ENCODE data around the gene CLINT1. TPM values are rescaled to one million over a fixed set of nuclear protein-coding genes. Genes with fewer than 3 reads are reported as not detected.

CLINT1 gene
- total and polyA plus RNA-seq, 2 of the 13 experiments (the other 11 are each of a cell fraction or from before 2014, with no cell fraction given), result 64.0 to 104 TPM

DNA sequence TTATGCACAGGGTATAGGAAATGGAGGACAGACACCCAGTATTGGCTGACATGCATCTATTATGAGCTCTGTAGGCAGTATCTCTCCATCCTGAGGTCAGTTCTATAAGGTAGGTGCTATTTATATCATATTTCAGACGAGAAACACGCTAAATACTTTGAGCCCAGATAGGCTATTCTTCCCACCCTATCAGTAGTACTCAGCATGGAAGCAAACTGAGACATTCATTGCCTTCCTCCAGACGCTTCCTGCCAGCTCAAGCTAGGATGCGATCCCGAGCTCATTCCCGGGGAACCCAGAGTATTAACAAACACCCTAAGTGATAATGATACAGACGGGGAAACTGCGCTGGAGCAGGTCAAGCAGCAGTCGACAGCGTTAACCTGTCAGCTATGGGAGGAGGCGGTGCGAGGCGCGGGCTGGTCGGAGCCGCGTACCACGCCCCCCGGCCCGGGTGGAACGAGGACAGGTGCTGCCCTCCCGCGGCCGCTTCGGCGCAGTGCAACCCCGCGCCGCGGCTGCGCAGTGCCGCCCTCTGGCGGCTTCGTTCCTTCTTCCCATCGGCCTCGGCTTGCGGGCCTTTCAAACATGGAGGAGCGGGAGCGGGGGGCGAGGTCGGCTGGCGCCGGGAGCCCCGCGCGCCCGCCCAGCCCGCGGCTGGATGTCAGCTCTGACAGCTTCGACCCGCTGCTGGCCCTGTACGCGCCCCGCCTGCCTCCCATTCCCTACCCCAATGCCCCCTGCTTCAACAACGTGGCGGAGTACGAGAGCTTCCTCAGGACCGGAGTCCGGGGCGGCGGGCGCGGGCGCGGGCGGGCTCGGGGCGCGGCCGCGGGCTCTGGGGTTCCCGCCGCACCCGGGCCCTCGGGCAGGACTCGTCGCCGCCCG, 115.5 kb downstream of the CLINT1 start, which contains the start of gene LSM11 (continued):
- TF ChIP-seq, protein P1, sequence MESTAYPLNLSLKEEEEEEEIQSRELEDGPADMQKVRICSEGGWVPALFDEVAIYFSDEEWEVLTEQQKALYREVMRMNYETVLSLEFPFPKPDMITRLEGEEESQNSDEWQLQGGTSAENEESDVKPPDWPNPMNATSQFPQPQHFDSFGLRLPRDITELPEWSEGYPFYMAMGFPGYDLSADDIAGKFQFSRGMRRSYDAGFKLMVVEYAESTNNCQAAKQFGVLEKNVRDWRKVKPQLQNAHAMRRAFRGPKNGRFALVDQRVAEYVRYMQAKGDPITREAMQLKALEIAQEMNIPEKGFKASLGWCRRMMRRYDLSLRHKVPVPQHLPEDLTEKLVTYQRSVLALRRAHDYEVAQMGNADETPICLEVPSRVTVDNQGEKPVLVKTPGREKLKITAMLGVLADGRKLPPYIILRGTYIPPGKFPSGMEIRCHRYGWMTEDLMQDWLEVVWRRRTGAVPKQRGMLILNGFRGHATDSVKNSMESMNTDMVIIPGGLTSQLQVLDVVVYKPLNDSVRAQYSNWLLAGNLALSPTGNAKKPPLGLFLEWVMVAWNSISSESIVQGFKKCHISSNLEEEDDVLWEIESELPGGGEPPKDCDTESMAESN (CRISPR knock-in tag; conservative IDR thresholded peaks at IDR 0.05), result peak; percentile 81
- TF ChIP-seq MED1 (CRISPR knock-in tag; IDR thresholded peaks at IDR 0.05) (peak; percentile 15; the same call in 1 of the 2 replicates), NR0B2 (CRISPR knock-in tag; IDR thresholded peaks at IDR 0.05) (no peak), CAMTA2 (CRISPR knock-in tag; IDR thresholded peaks at IDR 0.05; ENCODE audit: borderline replicate concordance) (no peak), RFX3 (CRISPR knock-in tag; IDR thresholded peaks at IDR 0.05) (no peak)
- TF ChIP-seq, protein P2, sequence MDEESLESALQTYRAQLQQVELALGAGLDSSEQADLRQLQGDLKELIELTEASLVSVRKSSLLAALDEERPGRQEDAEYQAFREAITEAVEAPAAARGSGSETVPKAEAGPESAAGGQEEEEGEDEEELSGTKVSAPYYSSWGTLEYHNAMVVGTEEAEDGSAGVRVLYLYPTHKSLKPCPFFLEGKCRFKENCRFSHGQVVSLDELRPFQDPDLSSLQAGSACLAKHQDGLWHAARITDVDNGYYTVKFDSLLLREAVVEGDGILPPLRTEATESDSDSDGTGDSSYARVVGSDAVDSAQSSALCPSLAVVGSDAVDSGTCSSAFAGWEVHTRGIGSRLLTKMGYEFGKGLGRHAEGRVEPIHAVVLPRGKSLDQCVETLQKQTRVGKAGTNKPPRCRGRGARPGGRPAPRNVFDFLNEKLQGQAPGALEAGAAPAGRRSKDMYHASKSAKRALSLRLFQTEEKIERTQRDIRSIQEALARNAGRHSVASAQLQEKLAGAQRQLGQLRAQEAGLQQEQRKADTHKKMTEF (CRISPR knock-in tag; IDR thresholded peaks at IDR 0.05), result peak; percentile 79; the same call in 1 of the 2 replicates
- TF ChIP-seq, protein P3, sequence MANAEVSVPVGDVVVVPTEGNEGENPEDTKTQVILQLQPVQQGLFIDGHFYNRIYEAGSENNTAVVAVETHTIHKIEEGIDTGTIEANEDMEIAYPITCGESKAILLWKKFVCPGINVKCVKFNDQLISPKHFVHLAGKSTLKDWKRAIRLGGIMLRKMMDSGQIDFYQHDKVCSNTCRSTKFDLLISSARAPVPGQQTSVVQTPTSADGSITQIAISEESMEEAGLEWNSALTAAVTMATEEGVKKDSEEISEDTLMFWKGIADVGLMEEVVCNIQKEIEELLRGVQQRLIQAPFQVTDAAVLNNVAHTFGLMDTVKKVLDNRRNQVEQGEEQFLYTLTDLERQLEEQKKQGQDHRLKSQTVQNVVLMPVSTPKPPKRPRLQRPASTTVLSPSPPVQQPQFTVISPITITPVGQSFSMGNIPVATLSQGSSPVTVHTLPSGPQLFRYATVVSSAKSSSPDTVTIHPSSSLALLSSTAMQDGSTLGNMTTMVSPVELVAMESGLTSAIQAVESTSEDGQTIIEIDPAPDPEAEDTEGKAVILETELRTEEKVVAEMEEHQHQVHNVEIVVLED (CRISPR knock-in tag; IDR thresholded peaks at IDR 0.05; ENCODE audit: borderline replicate concordance), result peak; percentile 48; the same call in 1 of the 2 replicates
- TF ChIP-seq, protein P4, sequence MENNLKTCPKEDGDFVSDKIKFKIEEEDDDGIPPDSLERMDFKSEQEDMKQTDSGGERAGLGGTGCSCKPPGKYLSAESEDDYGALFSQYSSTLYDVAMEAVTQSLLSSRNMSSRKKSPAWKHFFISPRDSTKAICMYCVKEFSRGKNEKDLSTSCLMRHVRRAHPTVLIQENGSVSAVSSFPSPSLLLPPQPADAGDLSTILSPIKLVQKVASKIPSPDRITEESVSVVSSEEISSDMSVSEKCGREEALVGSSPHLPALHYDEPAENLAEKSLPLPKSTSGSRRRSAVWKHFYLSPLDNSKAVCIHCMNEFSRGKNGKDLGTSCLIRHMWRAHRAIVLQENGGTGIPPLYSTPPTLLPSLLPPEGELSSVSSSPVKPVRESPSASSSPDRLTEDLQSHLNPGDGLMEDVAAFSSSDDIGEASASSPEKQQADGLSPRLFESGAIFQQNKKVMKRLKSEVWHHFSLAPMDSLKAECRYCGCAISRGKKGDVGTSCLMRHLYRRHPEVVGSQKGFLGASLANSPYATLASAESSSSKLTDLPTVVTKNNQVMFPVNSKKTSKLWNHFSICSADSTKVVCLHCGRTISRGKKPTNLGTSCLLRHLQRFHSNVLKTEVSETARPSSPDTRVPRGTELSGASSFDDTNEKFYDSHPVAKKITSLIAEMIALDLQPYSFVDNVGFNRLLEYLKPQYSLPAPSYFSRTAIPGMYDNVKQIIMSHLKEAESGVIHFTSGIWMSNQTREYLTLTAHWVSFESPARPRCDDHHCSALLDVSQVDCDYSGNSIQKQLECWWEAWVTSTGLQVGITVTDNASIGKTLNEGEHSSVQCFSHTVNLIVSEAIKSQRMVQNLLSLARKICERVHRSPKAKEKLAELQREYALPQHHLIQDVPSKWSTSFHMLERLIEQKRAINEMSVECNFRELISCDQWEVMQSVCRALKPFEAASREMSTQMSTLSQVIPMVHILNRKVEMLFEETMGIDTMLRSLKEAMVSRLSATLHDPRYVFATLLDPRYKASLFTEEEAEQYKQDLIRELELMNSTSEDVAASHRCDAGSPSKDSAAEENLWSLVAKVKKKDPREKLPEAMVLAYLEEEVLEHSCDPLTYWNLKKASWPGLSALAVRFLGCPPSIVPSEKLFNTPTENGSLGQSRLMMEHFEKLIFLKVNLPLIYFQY (CRISPR knock-in tag; IDR thresholded peaks at IDR 0.05; ENCODE audit: borderline replicate concordance), result peak; percentile 55; the same call in 1 of the 2 replicates
- TF ChIP-seq, protein P5, sequence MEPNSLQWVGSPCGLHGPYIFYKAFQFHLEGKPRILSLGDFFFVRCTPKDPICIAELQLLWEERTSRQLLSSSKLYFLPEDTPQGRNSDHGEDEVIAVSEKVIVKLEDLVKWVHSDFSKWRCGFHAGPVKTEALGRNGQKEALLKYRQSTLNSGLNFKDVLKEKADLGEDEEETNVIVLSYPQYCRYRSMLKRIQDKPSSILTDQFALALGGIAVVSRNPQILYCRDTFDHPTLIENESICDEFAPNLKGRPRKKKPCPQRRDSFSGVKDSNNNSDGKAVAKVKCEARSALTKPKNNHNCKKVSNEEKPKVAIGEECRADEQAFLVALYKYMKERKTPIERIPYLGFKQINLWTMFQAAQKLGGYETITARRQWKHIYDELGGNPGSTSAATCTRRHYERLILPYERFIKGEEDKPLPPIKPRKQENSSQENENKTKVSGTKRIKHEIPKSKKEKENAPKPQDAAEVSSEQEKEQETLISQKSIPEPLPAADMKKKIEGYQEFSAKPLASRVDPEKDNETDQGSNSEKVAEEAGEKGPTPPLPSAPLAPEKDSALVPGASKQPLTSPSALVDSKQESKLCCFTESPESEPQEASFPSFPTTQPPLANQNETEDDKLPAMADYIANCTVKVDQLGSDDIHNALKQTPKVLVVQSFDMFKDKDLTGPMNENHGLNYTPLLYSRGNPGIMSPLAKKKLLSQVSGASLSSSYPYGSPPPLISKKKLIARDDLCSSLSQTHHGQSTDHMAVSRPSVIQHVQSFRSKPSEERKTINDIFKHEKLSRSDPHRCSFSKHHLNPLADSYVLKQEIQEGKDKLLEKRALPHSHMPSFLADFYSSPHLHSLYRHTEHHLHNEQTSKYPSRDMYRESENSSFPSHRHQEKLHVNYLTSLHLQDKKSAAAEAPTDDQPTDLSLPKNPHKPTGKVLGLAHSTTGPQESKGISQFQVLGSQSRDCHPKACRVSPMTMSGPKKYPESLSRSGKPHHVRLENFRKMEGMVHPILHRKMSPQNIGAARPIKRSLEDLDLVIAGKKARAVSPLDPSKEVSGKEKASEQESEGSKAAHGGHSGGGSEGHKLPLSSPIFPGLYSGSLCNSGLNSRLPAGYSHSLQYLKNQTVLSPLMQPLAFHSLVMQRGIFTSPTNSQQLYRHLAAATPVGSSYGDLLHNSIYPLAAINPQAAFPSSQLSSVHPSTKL (CRISPR knock-in tag; IDR thresholded peaks at IDR 0.05), result peak; percentile 72
- TF ChIP-seq, protein P6, sequence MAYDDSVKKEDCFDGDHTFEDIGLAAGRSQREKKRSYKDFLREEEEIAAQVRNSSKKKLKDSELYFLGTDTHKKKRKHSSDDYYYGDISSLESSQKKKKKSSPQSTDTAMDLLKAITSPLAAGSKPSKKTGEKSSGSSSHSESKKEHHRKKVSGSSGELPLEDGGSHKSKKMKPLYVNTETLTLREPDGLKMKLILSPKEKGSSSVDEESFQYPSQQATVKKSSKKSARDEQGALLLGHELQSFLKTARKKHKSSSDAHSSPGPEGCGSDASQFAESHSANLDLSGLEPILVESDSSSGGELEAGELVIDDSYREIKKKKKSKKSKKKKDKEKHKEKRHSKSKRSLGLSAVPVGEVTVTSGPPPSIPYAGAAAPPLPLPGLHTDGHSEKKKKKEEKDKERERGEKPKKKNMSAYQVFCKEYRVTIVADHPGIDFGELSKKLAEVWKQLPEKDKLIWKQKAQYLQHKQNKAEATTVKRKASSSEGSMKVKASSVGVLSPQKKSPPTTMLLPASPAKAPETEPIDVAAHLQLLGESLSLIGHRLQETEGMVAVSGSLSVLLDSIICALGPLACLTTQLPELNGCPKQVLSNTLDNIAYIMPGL (CRISPR knock-in tag; IDR thresholded peaks at IDR 0.05; ENCODE audit: borderline replicate concordance in 1 of 2, low read depth in 1 of 2), result peak; percentile 99

Data from HepG2 (cell line).